ENCODE data around the gene RASL11A.
"Not testable (repeated sequence)": the region's sequence is repeated elsewhere in the genome, so short reads cannot be mapped to it uniquely, and the experiment has no call there.

RASL11A gene

DNA sequence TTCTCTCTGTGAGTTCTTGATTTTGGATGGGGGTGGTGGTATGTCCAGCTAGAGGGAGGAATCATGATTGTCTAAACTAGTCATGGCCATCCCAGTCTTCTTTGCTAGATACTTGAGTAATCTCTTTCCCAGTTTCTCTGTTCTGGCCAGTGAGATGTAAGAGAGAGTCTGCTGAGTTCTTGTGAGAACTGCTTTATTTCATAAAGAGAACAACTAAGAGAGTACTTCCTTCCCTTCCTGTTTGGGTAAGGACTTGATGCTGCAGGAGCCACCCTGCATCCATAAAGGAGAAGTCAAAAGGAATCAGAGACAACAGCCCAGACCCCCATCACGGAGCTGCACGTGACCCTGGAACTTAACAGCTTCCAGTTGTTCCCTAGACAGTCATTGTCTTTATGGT, 3.0 kb upstream of the RASL11A start:
- DNase-seq (ENCODE audit: low read depth) = no peak

DNA sequence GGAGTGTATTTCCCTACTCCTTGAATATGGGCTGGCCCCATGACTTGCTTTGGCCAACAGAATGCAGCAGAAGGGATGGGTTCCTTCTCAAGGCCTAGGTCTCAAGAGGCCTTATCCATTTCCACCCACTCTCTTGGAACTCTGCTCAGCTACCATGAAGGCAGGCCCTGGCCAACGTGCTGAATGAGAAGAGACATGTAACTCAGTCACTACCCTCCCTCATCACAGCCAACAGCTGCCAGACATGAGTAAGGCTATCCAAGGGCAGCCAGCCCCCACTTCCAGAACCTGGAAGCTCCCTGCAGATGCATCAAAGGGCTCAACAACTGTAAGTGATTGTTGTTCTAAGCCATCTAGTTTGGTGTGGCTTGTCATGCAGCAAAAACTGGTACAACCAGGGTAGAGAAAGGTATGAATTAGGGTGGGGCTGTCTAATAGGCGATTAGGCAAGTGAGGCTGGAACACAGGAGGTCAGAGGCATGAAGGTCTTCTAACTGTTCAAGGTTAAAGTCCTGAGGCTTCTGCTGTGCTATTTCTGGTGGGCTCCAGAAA, 1.4 kb upstream of the RASL11A start:
- no peak for DNase-seq (ENCODE audit: low read depth)

DNA sequence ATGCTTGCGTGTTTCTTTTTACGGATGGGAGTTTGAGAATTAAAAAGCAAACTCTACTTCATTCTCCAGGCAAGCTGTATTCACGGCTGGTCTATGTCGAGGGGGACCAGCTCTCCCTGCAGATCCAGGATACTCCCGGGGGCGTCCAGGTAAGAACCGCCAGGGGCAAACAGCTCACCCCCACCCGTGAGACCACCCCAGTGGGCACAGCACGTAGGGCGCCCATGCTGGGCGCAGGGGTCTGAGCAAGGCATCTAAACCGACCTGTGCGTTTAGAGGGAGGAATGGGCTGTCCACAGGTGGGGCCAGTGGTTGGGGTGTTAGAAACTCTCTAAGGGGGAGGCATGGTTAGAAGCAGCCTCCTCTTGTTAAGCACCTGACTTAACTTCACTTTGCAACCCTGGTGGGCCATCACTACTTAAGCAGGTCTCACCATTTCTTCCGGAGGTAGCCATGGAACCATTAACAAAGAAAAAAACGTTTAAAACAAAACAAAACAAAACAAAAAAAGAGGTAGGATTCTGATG, 1.0 kb downstream of the RASL11A start:
- DNase-seq (ENCODE audit: low read depth) = no peak

- DNase-seq (ENCODE audit: low read depth) = no peak
Observed at GRCh38 chr13:27273658-27274425, 3.2 kb downstream of the RASL11A start.

- DNase-seq (ENCODE audit: low read depth) = no peak
Observed at GRCh38 chr13:27274631-27275030, 4.0 kb downstream of the RASL11A start.

DNA sequence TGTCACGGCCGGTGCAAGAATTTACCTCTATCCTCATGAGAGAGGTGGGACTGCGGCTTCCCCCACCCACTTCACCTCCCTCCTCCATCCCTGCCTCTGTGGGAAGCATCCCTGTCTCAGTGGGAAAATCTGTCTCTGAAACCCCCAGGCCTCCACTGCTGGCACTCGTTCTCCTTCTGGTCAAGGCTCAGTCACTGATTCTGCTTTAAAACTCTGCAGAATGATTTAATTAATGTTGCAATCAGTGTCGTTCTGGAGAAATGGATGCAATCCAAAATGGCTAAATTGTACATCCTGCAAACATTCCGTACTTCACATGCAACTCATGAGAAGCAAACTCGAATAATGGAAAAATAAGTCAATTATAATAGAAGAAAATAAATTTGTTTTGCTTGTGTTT, 5.6 kb downstream of the RASL11A start:
- DNase-seq (ENCODE audit: low read depth) = no peak

GRCh38 chr13:27279506-27279905, 8.9 kb downstream of the RASL11A start:
- DNase-seq (ENCODE audit: low read depth) = no peak

DNA sequence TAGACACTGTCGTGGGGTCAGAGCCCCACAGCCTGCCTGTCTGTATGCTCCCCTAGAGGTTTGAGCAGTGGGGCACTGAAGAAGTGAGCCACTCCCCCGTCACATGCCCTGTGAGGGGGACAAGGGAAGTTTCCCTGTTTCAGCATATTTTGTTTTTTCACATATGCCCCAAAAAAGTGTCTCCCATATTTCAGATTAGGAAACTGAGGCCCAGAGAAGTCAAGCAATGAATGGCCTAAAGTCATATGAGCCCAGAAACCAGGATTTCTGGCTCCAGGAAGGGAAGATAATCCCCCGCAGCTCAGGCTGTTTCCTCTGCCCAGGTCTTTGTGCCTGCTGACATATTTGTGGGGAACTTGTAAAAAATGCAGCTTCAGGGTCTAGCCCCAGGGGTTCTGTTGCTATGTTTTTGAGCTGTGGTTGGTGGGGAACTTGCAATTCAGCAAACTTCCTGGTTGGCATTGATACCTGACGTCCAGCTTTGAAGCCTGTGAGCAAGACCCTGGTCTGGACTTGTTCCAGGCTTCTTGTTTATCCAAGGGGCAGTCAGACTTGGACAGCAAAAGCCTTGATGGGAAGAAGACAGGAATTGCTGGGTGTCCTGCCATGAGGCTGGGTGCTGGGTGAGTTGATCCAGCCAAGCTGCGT, 9.5 kb downstream of the RASL11A start:
- DNase-seq (ENCODE audit: low read depth) = no peak

GRCh38 chr13:27280841-27281240, 10.2 kb downstream of the RASL11A start:
- DNase-seq (ENCODE audit: low read depth) = no peak

DNA sequence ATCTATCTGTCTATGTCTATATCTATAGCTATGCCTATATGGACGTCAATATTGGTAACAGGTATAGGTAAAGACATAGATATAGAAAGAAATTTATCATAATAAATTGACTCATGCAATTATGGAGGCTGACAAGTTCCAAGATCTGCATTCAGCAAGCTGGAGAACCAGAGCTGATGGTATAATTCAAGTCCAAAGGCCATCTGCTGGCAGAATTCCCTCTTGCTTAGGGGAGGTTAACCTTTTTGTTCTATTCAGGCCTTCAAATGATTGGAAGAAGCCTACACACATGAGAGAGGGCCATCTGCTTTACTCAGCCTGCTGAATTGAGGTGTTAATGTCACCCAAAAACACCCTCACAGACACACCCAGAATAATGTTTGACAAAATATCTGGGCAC, 10.8 kb downstream of the RASL11A start:
- DNase-seq (ENCODE audit: low read depth) = no peak

GRCh38 chr13:27283906-27284493, 13.4 kb downstream of the RASL11A start:
- no peak for DNase-seq (ENCODE audit: low read depth)

DNA sequence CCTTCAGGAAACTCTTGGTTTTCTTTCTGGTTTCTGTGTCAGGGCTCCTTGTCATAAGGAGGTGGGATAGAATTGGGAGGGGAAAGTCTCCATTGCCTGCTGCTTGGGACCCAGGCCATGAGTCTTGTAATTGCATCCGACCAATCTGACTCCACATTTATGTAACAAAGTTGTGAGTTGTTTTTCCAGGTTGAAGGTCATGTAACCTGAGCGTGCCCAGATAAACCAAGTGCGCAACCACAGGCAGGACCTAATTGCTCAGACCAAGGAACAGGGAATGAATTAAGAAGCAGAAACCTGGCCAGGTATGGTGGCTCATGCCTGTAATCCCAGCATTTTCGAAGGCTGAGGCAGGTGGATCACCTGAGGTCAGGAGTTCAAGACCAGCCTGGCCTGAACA, 17.8 kb downstream of the RASL11A start:
- no peak for DNase-seq (ENCODE audit: low read depth)

DNA sequence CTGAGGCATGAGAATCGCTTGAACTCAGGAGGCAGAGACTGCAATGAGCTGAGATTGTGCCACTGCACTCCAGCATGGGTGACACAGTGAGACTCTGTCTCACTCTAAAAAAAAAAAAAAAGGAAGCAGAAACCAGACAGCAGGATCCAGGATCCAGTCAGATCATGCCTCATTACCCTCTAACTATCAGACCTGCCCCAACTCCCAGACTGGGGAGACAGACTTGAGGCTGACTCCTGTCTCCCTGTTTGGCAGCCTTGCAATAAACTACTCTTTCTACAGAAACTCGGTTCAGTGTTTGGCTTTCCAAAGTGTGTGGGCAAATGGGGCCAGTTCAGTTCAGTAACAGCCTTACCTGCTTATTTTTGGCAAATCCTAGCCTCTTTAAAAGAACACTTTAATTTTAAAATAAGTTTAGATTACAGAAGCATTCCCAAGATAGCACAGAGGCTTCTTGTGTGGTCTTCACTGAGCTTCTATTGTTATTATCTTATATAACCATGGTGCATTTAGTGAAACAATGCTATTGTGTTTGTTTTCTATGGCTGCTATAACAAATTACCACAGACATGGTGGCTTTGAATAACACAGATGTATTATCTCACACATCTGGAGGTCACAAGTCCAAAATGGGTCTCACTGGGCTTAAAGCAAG, 18.5 kb downstream of the RASL11A start:
- no peak for DNase-seq (ENCODE audit: low read depth)

- no peak for DNase-seq (ENCODE audit: low read depth)
Observed at GRCh38 chr13:27290715-27291114, 20.1 kb downstream of the RASL11A start.

DNA sequence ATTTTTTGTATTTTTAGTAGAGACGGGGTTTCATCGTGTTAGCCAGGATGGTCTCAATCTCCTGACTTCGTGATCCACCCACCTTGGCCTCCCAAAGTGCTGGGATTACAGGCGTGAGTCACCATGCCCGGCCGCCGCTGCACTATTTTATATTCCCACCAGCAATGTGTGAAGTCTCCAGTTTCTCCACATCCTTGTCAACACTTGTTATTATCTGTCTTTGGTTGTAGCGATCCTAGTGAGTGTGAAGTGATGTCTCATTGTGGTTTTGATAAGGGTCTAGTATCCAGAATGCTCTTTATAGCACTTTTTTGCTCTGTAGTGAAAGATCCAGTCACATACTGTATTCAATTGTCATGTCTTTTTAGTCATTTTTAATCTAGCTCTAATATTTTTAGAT, 21.3 kb downstream of the RASL11A start:
- not testable (repeated sequence) for DNase-seq (ENCODE audit: low read depth)

- DNase-seq (ENCODE audit: low read depth) = no peak
Observed at GRCh38 chr13:27293076-27293691, 22.6 kb downstream of the RASL11A start.

- DNase-seq (ENCODE audit: low read depth) = no peak
Observed at GRCh38 chr13:27293873-27294515, 23.4 kb downstream of the RASL11A start.

DNA sequence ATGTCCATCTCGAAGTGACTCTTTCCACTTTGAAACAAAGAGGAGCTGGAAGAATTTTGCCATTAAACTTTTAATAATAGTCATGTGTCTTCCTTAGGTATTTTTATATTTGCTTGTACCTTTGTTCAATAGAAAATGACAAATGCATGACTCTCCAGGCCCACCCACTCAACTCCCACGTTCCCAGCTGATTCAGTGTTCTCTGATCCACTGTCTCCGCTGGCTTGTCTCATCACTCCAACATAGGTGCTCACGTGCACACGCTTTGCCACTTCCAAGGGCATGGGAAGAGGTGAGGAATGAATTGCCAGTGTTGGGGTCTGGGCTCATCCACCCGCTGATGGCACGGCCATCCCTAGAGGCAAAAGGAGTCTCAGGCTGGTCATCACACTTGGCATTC, 24.5 kb downstream of the RASL11A start:
- DNase-seq (ENCODE audit: low read depth) = no peak

DNA sequence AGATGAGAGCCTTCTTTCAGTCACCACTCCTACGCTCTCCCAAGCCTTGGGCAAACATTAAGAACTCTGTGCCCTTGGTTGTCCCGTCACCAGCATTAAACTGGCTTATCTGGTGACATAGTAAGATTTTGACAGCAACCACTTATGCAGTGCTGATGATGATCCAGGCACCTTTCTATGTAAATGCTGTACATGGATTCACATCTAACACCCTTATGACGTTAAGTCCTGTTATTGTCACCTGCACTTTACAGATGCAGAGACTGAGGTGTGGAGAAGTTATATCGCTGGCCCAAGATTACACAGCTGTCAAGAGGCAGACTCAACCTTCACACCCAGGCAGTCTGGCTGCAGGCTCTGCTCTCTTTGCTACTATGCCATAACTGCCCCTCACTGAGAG, 25.0 kb downstream of the RASL11A start:
- DNase-seq (ENCODE audit: low read depth) = no peak

GRCh38 chr13:27296496-27296895, 25.9 kb downstream of the RASL11A start:
- DNase-seq (ENCODE audit: low read depth) = no peak

- no peak for DNase-seq (ENCODE audit: low read depth)
Observed at GRCh38 chr13:27298849-27299248, 28.2 kb downstream of the RASL11A start.
